Parietal lobe (tissue), 1 donor: ENCODE results near the gene WNT2B. TPM values are rescaled to one million over a fixed set of nuclear protein-coding genes. Genes with fewer than 3 reads are reported as not detected.

ENCODE experiments used
- total RNA-seq: library from RNA; depleted of rRNA; stranded (reverse); fragments of >200 nt; gene quantifications from one replicate; pipeline ENCODE4 v1.2.3, GENCODE V29; 2014

WNT2B gene
- total RNA-seq, result 5.6 TPM

DNA sequence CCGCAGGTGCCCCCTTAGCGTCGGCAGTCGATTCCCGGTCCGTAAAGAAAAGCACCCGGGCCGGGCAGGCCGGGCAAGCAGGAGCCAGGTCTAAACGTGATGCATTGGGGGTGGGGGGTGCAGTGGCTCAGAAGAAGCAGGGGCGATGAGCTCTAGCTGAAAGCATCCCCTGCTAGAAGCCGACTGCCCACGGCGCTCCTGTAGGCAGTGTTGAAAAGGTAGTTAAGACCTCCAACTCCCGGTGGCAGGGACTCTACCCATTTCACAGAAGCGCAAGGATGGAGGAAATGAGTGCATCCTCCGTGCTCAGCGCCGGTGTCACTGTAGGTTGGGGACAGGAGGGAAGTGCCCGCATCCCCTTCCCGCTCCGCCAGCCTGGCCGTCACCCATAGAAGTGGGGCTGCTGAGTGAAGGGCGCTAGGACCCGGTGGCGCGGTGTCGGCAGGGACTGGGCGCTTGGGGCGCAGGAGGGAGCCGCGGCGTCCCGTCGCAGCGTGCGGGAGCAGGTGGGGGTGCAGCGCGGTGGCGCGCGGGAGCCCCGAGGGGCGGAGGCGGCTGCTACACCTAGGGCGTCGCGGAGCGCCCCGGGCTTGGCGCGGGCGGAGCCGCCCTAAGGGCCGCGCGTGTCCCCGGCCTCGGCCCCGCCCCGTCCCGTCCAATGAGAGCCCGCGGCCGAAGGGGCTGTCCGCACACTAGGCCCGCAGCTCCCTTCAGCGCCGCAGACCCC is at the start of gene WNT2B:
Gene WNT2B (plus strand): TSS at position 688 of the 727 bp plus-strand sequence. CDS start 298 bp downstream, outside the sequence.

Other genes with a start within 250 kb of the WNT2B start
- gene CTTNBP2NL, start 112.8 kb upstream of the WNT2B start, total RNA-seq, result 40.4 TPM
- 49.8 TPM for gene ST7L, start 110.2 kb downstream of the WNT2B start, total RNA-seq
- gene CAPZA1, start 110.9 kb downstream of the WNT2B start, total RNA-seq, result 110 TPM
- gene MOV10, start 165.7 kb downstream of the WNT2B start, total RNA-seq, result 9.1 TPM
- 30.7 TPM for gene RHOC, start 198.2 kb downstream of the WNT2B start, total RNA-seq
- 3.4 TPM for gene PPM1J, start 206.4 kb downstream of the WNT2B start, total RNA-seq